Activated CD4-positive, alpha-beta T cell treated with anti-CD3 and anti-CD28 coated beads, Interleukin-2, amount 10 ng/mL, durations not matched to agents 7 days and 5 days (primary cell): ENCODE data around the gene SH3BP1. TPM values are rescaled to one million over a fixed set of nuclear protein-coding genes. Genes with fewer than 3 reads are reported as not detected.

Experiments
- CTCF ChIA-PET: fragments of 350-600 bp; sonication (Branson Sonifier 250); formaldehyde crosslinking; loops from one replicate; lab custom pipeline; 2021; ENCODE audit warnings: antibody characterized with exemption; lab: Charles Lee
- POLR2A ChIA-PET: fragments of 350-600 bp; sonication (Branson Sonifier 250); formaldehyde crosslinking; loops from one replicate; lab custom pipeline; 2021; ENCODE audit warnings: antibody characterized with exemption; lab: Charles Lee
- DNase-seq: peaks from one replicate; pipeline ENCODE4 v3.0.0-alpha.2; 2020
- H3K27ac Mint-ChIP-seq: one replicate; pipeline ENCODE4 v1.8.0; 2021; ENCODE audit warnings: mild to moderate bottlenecking, moderate library complexity, mixed read lengths
- H3K27me3 Mint-ChIP-seq: one replicate; pipeline ENCODE4 v1.8.0; 2021; ENCODE audit warnings: mixed read lengths
- H3K36me3 Mint-ChIP-seq: one replicate; pipeline ENCODE4 v1.8.0; 2021; ENCODE audit warnings: low read depth, mixed read lengths
- H3K4me1 Mint-ChIP-seq: one replicate; pipeline ENCODE4 v1.8.0; 2021; ENCODE audit warnings: mixed read lengths
- H3K4me3 Mint-ChIP-seq: one replicate; pipeline ENCODE4 v1.8.0; 2021; ENCODE audit warnings: mild to moderate bottlenecking, moderate library complexity, mixed read lengths
- H3K9me3 Mint-ChIP-seq: one replicate; pipeline ENCODE4 v1.8.0; 2021; ENCODE audit warnings: mixed read lengths
- total RNA-seq, 2 experiments: library from RNA; stranded (reverse); gene quantifications; one replicate each; pipeline ENCODE4 v1.2.3, GENCODE V29; 2021

The SH3BP1 gene
- total RNA-seq, 2 experiments from 2014 or later: 184 to 187 TPM

DNA sequence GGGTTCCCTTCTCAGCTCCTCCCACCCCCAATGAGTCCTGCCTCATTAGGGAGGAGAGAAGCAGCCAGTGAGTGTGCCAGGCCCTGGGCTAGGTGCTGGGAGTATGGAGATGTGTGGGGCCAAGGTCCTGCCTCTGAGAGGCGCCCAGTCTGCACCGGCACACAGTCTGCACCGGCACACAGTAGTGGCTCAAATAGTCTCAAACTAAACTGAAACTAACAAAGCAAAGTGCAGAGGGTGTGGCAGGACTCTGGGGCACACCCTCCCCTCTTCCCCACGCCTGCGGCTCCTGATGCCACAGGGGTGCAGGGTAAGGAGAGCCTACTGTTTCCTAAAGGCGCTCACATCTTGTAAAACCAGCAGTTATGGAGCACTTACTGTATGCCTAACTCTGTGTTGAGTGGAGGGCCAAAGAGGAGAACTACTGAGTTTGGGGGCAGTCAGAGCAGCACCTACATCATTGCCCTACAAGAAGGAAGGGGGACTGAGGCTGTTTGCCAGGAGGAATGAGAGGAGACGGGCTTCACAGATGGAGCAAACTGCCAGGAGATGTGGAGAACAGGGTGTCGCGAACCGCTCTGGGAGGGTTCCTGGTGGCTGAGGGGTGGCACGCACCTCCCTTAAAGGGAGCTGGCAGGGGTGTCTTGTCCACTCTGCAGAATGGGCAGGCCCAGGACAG, 939 bp upstream of the SH3BP1 start:
- H3K4me1 Mint-ChIP-seq: peaks cover 75% of the 10 kb centered on the region
- POLR2A ChIA-PET: no interaction called here
- CTCF ChIA-PET: interaction anchor here (1.0 to 7.9 kb wide), 8 partner anchors 11 to 46 kb away, joined by 3 to 143 read pairs (median 5); partner anchors contain the start of genes GGA1, LGALS1, NOL12 and PDXP
- no peaks in the 10 kb centered on the region for H3K27me3 Mint-ChIP-seq
- peak; percentile 70 for DNase-seq
- peak overlapping the region; percentile 98 for H3K4me3 Mint-ChIP-seq
- H3K27ac Mint-ChIP-seq: peak overlapping the region; percentile 90
- no peaks in the 10 kb centered on the region for H3K9me3 Mint-ChIP-seq
- peaks cover 43% of the 10 kb centered on the region for H3K36me3 Mint-ChIP-seq

DNA sequence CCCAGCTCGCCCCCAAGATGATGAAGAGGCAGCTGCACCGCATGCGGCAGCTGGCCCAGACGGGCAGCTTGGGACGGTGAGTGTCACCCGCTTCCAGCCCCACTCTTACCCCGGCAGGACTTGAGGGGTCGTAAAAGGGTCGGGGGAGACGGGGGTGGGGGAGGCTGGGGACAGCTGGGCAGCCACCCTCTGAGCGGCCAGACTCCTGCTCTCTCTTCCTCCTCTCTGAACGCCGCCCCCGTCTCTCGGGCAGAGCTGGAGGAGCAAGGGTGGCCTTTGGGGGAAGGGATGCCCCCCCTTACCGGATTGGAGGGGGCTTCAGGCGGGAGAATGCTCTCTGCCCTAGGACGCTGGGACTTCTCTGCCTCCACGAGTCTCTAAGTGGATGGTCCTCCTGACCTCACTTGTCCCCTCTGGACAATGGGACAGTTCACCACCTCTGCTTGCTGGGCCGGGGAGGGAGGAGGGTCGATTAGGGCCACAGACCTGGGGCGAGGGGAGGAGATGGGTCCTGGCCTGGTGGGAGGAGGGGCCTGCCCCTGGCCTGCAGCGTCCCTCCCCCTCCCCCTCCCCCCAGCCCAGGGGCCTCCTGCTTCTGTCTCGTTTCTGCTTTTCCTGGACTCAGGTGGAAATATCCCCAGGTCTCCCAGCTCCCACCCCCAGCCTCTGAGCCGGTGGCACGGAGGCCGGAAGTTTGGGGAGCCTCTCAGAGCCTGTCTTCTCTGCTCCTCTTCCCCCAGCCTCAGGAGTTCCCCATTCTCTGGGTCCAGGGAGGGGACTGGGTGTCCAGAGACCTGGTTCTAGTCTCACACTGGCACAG, 512 bp downstream of the SH3BP1 start:
- Mint-ChIP-seq H3K36me3 (peaks cover 44% of the 10 kb centered on the region), H3K27ac (peak overlapping the region; percentile 98), H3K9me3 (no peaks in the 10 kb centered on the region), H3K4me3 (peak overlapping the region; percentile 98), H3K4me1 (peaks cover 65% of the 10 kb centered on the region), H3K27me3 (no peaks in the 10 kb centered on the region)
- no peak for DNase-seq
- ChIA-PET CTCF (interaction anchor here (0.6 to 7.9 kb wide), 6 partner anchors 10 to 1149 kb away, joined by 3 to 143 read pairs (median 3); partner anchors contain the start of genes LGALS1, NOL12 and PDXP), POLR2A (no interaction called here)

DNA sequence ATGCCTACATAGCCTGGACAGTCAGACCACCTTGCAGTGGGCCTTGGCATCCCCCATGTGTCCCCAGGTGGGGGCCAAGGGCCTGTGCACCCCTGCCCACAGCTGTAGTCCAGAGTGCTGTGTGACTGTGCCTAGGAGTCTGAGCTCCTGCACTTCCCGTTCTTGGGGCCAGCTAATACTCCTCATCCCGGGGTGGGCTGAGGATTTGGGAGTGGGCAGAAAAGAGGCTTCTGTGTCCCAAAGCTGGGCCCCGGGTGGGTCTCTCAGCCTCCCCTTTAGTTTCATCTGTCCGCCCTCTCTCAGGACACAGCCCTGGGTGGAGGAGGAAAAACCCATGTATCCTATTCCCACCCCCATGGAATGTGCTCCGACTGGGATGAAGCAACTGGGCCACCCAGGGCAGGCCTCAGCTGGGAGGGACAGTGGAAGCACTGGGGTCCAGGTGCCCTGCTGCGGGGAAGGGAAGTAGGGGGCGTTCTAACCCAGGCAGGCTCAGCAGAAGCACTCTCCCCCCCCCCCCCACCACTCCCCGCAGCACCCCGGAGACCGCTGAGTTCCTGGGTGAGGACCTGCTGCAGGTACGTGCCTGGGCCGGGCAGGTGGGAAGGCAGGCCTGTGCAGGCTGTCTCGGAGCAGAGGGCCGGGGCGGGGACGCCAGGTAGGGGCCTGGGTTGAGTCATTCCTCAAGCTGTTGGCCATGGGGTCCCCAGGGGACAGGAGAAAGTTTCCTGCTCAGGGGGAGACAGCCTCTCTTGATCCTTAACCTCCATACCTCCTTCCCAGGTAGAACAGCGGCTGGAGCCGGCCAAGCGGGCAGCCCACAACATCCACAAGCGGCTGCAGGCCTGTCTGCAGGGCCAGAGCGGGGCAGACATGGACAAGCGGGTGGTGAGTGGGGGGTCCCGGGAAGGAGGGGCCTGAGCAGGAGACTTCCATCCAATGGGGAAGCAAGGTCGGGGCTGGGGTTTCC, 1.4 kb downstream of the SH3BP1 start:
- POLR2A ChIA-PET: no interaction called here
- H3K4me1 Mint-ChIP-seq: peaks cover 56% of the 10 kb centered on the region
- peak overlapping the region; percentile 98 for H3K27ac Mint-ChIP-seq
- peaks cover 52% of the 10 kb centered on the region for H3K36me3 Mint-ChIP-seq
- peak overlapping the region; percentile 98 for H3K4me3 Mint-ChIP-seq
- no peak for DNase-seq
- CTCF ChIA-PET: interaction anchor here (0.7 to 7.9 kb wide), 5 partner anchors 11 to 48 kb away, joined by 3 to 143 read pairs (median 3); partner anchors contain the start of genes LGALS1, NOL12 and PDXP
- H3K9me3 Mint-ChIP-seq: no peaks in the 10 kb centered on the region
- H3K27me3 Mint-ChIP-seq: no peaks in the 10 kb centered on the region

DNA sequence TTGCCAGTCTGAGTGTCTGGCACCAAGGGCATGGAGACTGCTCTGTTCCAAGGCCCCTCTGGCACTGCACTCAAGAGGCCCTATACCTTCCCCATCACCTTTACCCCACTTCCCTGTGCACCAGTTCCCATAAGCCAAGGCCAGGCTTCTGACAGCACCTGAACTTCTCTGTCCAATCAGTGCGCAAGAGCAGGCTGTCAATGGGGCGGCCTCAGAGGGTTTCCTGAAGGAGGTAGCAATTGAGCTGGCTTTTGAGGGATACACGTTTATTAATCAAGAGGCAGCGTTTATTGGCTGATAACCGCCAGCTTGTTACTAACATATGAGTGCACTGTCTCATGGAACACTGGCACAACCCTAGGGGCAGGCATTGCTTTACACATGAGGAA, 2.1 kb downstream of the SH3BP1 start:
- no peaks in the 10 kb centered on the region for H3K9me3 Mint-ChIP-seq
- H3K36me3 Mint-ChIP-seq: peaks cover 51% of the 10 kb centered on the region
- H3K27me3 Mint-ChIP-seq: no peaks in the 10 kb centered on the region
- H3K4me1 Mint-ChIP-seq: peaks cover 51% of the 10 kb centered on the region
- ChIA-PET CTCF (interaction anchor here (0.6 to 7.9 kb wide), 6 partner anchors 12 to 161 kb away, joined by 3 to 143 read pairs (median 13); partner anchors contain the start of genes LGALS1, NOL12 and PDXP), POLR2A (interaction anchor here (0.6 kb wide), 1 partner anchor 17 kb away, joined by 5 read pairs; the partner anchor contains the start of gene PDXP)
- peak overlapping the region; percentile 74 for H3K27ac Mint-ChIP-seq
- H3K4me3 Mint-ChIP-seq: peak overlapping the region; percentile 98
- no peak for DNase-seq

DNA sequence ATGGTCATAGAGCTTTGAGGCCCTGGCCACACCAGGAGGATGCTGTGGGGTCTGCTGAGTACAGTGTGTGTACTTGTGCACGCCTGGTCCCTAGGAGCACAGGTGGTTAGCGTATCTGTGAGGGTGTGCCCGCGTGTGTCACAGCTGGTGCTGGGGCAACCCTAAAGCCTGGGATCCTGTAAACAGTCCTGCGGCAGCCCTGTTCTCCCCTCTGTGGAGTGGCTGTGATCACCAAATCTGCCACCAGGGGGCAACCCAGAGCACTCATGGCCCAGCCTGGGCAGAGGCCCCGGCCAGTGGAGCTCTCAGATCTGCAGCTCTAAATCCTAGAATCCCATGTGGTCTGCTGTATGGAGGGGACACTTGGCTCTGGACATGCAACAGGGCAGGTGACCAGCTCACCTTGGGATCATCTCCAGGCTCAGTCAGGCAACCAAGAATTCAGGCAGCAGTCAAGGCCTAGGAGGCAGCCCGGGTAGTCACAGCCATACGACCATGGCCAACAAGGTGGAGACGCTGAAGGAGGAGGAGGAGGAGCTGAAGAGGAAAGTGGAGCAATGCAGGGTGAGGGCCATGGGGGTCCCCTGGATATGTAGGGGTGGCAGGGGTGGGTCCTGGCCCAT, 3.9 kb downstream of the SH3BP1 start:
- H3K9me3 Mint-ChIP-seq: no peaks in the 10 kb centered on the region
- H3K4me1 Mint-ChIP-seq: peaks cover 33% of the 10 kb centered on the region
- H3K27ac Mint-ChIP-seq: peak overlapping the region; percentile 68
- ChIA-PET CTCF (interaction anchor here (0.6 to 7.9 kb wide), 22 partner anchors 9 to 323 kb away, joined by 3 to 143 read pairs (median 8); partner anchors contain the start of genes GCAT, GGA1, LGALS1 and NOL12), POLR2A (interaction anchor here (0.5 to 1.2 kb wide), 3 partner anchors 16 to 38 kb away, joined by 3 to 4 read pairs (median 3); no protein-coding TSS in a partner anchor)
- peaks cover 61% of the 10 kb centered on the region for H3K36me3 Mint-ChIP-seq
- H3K27me3 Mint-ChIP-seq: no peaks in the 10 kb centered on the region
- H3K4me3 Mint-ChIP-seq: peak overlapping the region; percentile 49
- peak; percentile 89 for DNase-seq

DNA sequence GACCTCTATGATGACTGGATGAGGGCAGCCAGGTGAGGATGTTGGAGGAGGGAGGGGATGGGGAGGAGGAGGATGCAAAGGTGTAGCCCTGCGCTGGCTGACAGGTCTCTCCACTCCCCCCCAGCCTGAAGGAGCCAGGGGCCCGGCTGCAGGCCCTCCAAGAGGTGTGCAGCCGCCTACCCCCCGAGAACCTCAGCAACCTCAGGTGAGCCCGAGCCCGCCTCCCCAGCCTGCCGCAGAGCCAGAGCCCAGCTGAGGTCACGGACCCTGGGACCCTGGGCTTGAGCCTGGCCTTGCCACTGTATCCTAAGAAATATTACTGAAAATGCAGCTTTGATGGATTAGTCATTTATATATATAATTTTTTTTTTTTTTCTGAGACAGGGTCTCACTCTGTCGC, 7.8 kb downstream of the SH3BP1 start:
- no peak for DNase-seq
- CTCF ChIA-PET: interaction anchor here (0.7 to 0.8 kb wide), 2 partner anchors 11 to 33 kb away, joined by 3 to 4 read pairs; partner anchors contain the start of gene PDXP
- H3K4me1 Mint-ChIP-seq: peaks cover 19% of the 10 kb centered on the region
- H3K4me3 Mint-ChIP-seq: no peak overlapping the region
- H3K9me3 Mint-ChIP-seq: no peaks in the 10 kb centered on the region
- H3K27me3 Mint-ChIP-seq: no peaks in the 10 kb centered on the region
- H3K27ac Mint-ChIP-seq: no peak overlapping the region
- peaks cover 67% of the 10 kb centered on the region for H3K36me3 Mint-ChIP-seq
- POLR2A ChIA-PET: no interaction called here

DNA sequence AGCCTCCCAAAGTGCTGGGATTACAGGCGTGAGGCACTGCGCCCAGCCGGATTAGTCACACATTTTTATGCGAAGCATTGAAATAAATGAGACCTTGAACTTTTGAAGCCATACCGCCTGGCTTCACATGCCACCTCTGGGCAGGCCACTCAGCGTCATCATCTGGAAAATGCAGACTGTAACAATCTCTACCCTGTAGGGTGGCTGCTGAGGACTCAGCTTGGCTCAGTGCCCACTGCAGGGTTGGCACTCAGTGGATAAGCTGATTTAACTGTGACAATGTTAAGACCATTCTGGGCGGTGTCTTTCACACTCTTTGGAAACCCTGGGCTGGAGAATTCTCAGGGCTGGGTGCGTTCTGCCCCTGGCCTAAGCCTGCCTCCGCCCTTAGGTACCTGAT, 8.5 kb downstream of the SH3BP1 start:
- Mint-ChIP-seq H3K9me3 (no peaks in the 10 kb centered on the region), H3K27ac (peak overlapping the region; percentile 36), H3K4me3 (no peak overlapping the region), H3K27me3 (no peaks in the 10 kb centered on the region), H3K4me1 (peaks cover 13% of the 10 kb centered on the region), H3K36me3 (peaks cover 66% of the 10 kb centered on the region)
- ChIA-PET CTCF (no interaction called here), POLR2A (no interaction called here)
- DNase-seq: no peak

DNA sequence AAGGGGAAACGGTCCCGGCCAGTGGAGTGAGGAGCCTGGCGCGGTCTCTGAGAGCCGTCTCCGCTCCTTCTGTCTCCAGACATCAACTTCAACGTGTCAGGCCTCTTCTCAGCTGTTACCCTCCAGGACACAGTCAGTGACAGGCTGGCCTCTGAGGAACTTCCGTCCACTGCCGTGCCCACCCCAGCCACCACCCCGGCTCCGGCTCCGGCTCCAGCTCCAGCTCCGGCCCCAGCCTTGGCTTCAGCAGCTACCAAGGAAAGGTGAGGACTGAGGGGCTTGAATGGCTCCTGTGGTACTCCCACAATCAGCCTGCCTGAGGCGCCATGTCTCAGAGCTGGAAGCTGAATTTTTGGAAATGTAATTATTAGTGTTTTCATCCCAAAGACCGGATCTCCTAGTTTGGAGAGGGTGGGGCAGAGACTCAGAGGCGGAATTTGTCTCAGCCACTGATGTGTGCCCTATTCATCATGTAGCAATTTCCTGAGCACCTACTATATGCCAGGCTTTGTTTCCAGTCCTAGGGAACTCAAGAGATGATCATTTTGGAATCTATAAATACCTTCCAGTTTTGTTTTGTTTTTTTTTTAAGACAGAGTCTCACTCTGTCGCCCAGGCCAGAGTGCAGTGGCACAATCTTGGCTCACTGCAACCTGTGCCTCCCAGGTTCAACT, 11.1 kb downstream of the SH3BP1 start:
- H3K27me3 Mint-ChIP-seq: no peaks in the 10 kb centered on the region
- H3K9me3 Mint-ChIP-seq: no peaks in the 10 kb centered on the region
- no peak for DNase-seq
- no peak overlapping the region for H3K27ac Mint-ChIP-seq
- no peak overlapping the region for H3K4me3 Mint-ChIP-seq
- ChIA-PET POLR2A (no interaction called here), CTCF (interaction anchor here (1.3 kb wide), 1 partner anchor 25 kb away, joined by 3 read pairs; the partner anchor contains the start of gene LGALS1)
- peaks cover 63% of the 10 kb centered on the region for H3K36me3 Mint-ChIP-seq
- peaks cover 3% of the 10 kb centered on the region for H3K4me1 Mint-ChIP-seq

DNA sequence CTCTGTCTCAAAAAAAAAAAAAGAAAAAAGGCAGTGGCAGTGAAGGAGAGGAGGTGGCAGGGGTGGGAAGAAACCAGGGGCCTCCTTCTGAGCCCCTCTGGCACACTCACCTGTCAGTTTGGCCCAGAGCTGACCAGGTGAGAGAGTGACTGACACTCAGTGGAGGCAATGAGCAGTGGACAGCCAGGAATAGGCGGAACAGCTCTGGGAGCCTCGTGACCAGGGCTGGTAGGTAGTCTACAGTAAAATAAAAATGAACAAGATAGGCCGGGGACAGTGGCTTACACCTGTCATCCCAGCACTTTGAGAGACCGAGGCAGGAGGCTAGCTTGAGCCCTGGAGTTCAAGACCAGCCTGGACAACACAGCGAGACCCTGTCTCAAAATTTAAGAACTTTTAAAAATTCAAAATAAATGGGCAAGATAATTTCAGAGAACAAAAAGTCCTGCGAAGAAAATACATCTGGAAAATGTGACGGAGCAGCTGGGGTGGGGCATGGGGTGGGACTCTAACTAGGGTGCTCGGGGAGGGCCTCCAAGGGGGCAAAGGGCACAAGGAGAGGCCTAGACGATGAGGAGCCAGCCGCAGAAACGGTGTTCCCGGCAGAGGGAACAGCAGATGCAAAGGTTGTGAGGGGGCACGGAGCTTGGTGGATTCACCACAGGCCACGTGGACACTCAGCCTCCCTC, 15.2 kb downstream of the SH3BP1 start:
- POLR2A ChIA-PET: no interaction called here
- Mint-ChIP-seq H3K27me3 (no peaks in the 10 kb centered on the region), H3K4me1 (peaks cover 15% of the 10 kb centered on the region), H3K27ac (no peak overlapping the region), H3K9me3 (no peaks in the 10 kb centered on the region), H3K4me3 (no peak overlapping the region), H3K36me3 (peaks cover 43% of the 10 kb centered on the region)
- CTCF ChIA-PET: interaction anchor here (0.7 to 2.2 kb wide), 3 partner anchors 11 to 27 kb away, joined by 3 to 8 read pairs (median 4); no protein-coding TSS in a partner anchor
- no peak for DNase-seq

DNA sequence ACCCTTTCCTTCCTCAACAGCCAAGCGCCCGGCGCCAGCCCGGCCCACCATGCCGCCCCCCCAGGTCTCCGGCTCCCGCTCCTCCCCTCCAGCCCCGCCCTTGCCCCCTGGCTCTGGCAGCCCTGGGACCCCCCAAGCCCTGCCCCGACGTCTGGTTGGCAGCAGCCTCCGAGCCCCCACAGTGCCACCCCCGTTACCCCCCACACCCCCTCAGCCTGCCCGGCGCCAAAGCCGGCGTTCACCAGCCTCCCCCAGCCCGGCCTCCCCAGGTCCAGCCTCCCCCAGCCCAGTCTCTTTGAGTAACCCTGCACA, 15.7 kb downstream of the SH3BP1 start:
- H3K27ac Mint-ChIP-seq: no peak overlapping the region
- no peak overlapping the region for H3K4me3 Mint-ChIP-seq
- DNase-seq: no peak
- CTCF ChIA-PET: interaction anchor here (2.2 kb wide), 1 partner anchor 12 kb away, joined by 8 read pairs; no protein-coding TSS in a partner anchor
- peaks cover 20% of the 10 kb centered on the region for H3K4me1 Mint-ChIP-seq
- POLR2A ChIA-PET: no interaction called here
- peaks cover 39% of the 10 kb centered on the region for H3K36me3 Mint-ChIP-seq
- no peaks in the 10 kb centered on the region for H3K9me3 Mint-ChIP-seq
- no peaks in the 10 kb centered on the region for H3K27me3 Mint-ChIP-seq
